Endodermal cell (in vitro differentiated cells): ENCODE results near the gene RAB3B. TPM values are rescaled to one million over a fixed set of nuclear protein-coding genes. Genes with fewer than 3 reads are reported as not detected.
"Not testable (repeated sequence)": the region's sequence is repeated elsewhere in the genome, so short reads cannot be mapped to it uniquely, and the experiment has no call there.

Experiments
- DNase-seq: peaks from one replicate; pipeline ENCODE4 v3.0.0-alpha.2; 2017
- H3K27ac ChIP-seq: 2 replicates; pipeline ENCODE4 v1.5.1; 2013; ENCODE audit warnings: mild to moderate bottlenecking, low read depth, low read length, moderate library complexity
- H3K27me3 ChIP-seq: 2 replicates; pipeline ENCODE4 v1.6.1; 2013; ENCODE audit warnings: mild to moderate bottlenecking, low read length, moderate library complexity; ENCODE audit not compliant: insufficient read depth, control insufficient read depth, poor library complexity, severe bottlenecking
- H3K36me3 ChIP-seq: 2 replicates; pipeline ENCODE4 v1.7.0; 2013; ENCODE audit warnings: mild to moderate bottlenecking, low read length, moderate library complexity; ENCODE audit not compliant: control insufficient read depth, insufficient read depth
- H3K4me1 ChIP-seq: one replicate; pipeline ENCODE4 v1.7.0; 2013; ENCODE audit warnings: low read length; ENCODE audit not compliant: control insufficient read depth, insufficient read depth
- H3K4me3 ChIP-seq: 2 replicates; pipeline ENCODE4 v1.5.1; 2013; ENCODE audit warnings: mild to moderate bottlenecking, low read length, moderate library complexity
- H3K9ac ChIP-seq: 2 replicates; pipeline ENCODE4 v1.6.1; 2013; ENCODE audit warnings: mild to moderate bottlenecking, low read length, moderate library complexity; ENCODE audit not compliant: poor library complexity, severe bottlenecking; ENCODE audit errors: extremely low read depth
- H3K9me3 ChIP-seq: 2 replicates; pipeline ENCODE4 v1.6.1; 2013; ENCODE audit warnings: mild to moderate bottlenecking, low read length, moderate library complexity; ENCODE audit not compliant: control insufficient read depth
- H3K27ac Mint-ChIP-seq: 2 replicates; pipeline ENCODE4 v1.8.0; 2020; ENCODE audit warnings: mixed read lengths
- H3K27me3 Mint-ChIP-seq: 2 replicates; pipeline ENCODE4 v1.8.0; 2021; ENCODE audit warnings: mild to moderate bottlenecking, mixed read lengths; ENCODE audit not compliant: insufficient read depth
- H3K36me3 Mint-ChIP-seq: 2 replicates; pipeline ENCODE4 v1.8.0; 2020; ENCODE audit warnings: low read depth, mixed read lengths
- H3K4me1 Mint-ChIP-seq: 2 replicates; pipeline ENCODE4 v1.8.0; 2020; ENCODE audit warnings: mixed read lengths
- H3K4me3 Mint-ChIP-seq: 2 replicates; pipeline ENCODE4 v1.8.0; 2020; ENCODE audit warnings: mild to moderate bottlenecking, moderate library complexity, mixed read lengths
- H3K9me3 Mint-ChIP-seq: 2 replicates; pipeline ENCODE4 v1.8.0; 2020; ENCODE audit warnings: mild to moderate bottlenecking, mixed read lengths
- CTCF ChIP-seq: fragments of 200-600 bp; sonication (generic); conservative IDR thresholded peaks from 2 replicates; pipeline ENCODE4 v1.5.0; 2021; ENCODE audit warnings: antibody characterized with exemption, mild to moderate bottlenecking
- WGBS, 2 experiments: methylation state at CpG; one replicate each; pipeline versions ENCODE4 v1.1.5 to v1.1.7; 2013; ENCODE audit warnings: missing lambda C conversion rate in 2 of 2, mixed read lengths in 1 of 2; ENCODE audit not compliant: insufficient coverage in 1 of 2, insufficient read length in 1 of 2; 5-methylcytosine and 5-hydroxymethylcytosine counted together
- total RNA-seq, 2 donors: library from RNA; stranded (reverse); fragmentation: NEBNext Ultra II Directional in 1 of 2; extraction: Animal tissue kit (Norgen Biotek cat#: 25700) in 1 of 2; gene quantifications; 2 replicates in 1 of 2; 3 replicates in 1 of 2; pipeline ENCODE4 v1.2.1, GENCODE V29; 2021

The RAB3B gene
- total RNA-seq, 2 donors from 2014 or later, result 58.1 to 66.0 TPM

GRCh38 chr1:52022133-52022532, 31.6 kb upstream of the RAB3B start:
- H3K4me3 ChIP-seq, result no peak overlapping the region
- Mint-ChIP-seq H3K27ac (no peak overlapping the region), H3K9me3 (no peaks in the 10 kb centered on the region), H3K4me1 (peaks cover 26% of the 10 kb centered on the region), H3K36me3 (peaks cover 52% of the 10 kb centered on the region), H3K27me3 (no peaks in the 10 kb centered on the region), H3K4me3 (no peak overlapping the region)
- H3K9me3 ChIP-seq, result no peaks in the 10 kb centered on the region
- no peak overlapping the region for H3K27ac ChIP-seq
- no peak overlapping the region for H3K9ac ChIP-seq
- DNase-seq, result no peak
- TF ChIP-seq CTCF, result no peak
- H3K36me3 ChIP-seq, result peaks cover 43% of the 10 kb centered on the region
- WGBS, 2 experiments, result 82 to 92% methylated on average over 2 of the region's 2 CpGs
- no peaks in the 10 kb centered on the region for H3K4me1 ChIP-seq
- no peaks in the 10 kb centered on the region for H3K27me3 ChIP-seq

GRCh38 chr1:52008071-52008809, 17.7 kb upstream of the RAB3B start:
- WGBS, 2 experiments, result 93 to 97% methylated on average over 3 to 6 of the region's 7 CpGs
- no peak overlapping the region for H3K9ac ChIP-seq
- Mint-ChIP-seq H3K4me3 (no peak overlapping the region), H3K9me3 (no peaks in the 10 kb centered on the region), H3K4me1 (peaks cover 32% of the 10 kb centered on the region), H3K27me3 (no peaks in the 10 kb centered on the region), H3K27ac (peak overlapping the region; percentile 93), H3K36me3 (no peaks in the 10 kb centered on the region)
- H3K27ac ChIP-seq, result no peak overlapping the region
- TF ChIP-seq CTCF, result no peak
- H3K4me1 ChIP-seq, result peaks cover 18% of the 10 kb centered on the region
- no peaks in the 10 kb centered on the region for H3K36me3 ChIP-seq
- H3K27me3 ChIP-seq, result no peaks in the 10 kb centered on the region
- no peak for DNase-seq
- H3K4me3 ChIP-seq, result no peak overlapping the region
- H3K9me3 ChIP-seq, result no peaks in the 10 kb centered on the region

GRCh38 chr1:52007215-52008002, 16.9 kb upstream of the RAB3B start:
- H3K27me3 ChIP-seq, result no peaks in the 10 kb centered on the region
- no peak for TF ChIP-seq CTCF
- H3K4me3 ChIP-seq, result no peak overlapping the region
- no peak overlapping the region for H3K27ac ChIP-seq
- peaks cover 18% of the 10 kb centered on the region for H3K4me1 ChIP-seq
- Mint-ChIP-seq H3K9me3 (no peaks in the 10 kb centered on the region), H3K4me1 (peaks cover 32% of the 10 kb centered on the region), H3K27me3 (no peaks in the 10 kb centered on the region), H3K36me3 (no peaks in the 10 kb centered on the region), H3K4me3 (peak overlapping the region; percentile 34), H3K27ac (peak overlapping the region; percentile 93)
- H3K9ac ChIP-seq, result no peak overlapping the region
- H3K9me3 ChIP-seq, result no peaks in the 10 kb centered on the region
- no peak for DNase-seq
- 81 to 91% methylated on average over 4 to 5 of the region's 5 CpGs for WGBS, 2 experiments
- no peaks in the 10 kb centered on the region for H3K36me3 ChIP-seq

- not testable (repeated sequence) for H3K9me3 Mint-ChIP-seq, H3K4me3 ChIP-seq, H3K27me3 Mint-ChIP-seq, H3K36me3 Mint-ChIP-seq, H3K27ac ChIP-seq, H3K36me3 ChIP-seq, H3K27me3 ChIP-seq, H3K9me3 ChIP-seq
- peak overlapping the region; percentile 97 for H3K27ac Mint-ChIP-seq
- DNase-seq, result peak; percentile 62
- H3K4me3 Mint-ChIP-seq, result peak overlapping the region; percentile 21
- H3K4me1 ChIP-seq, result peaks cover 13% of the 10 kb centered on the region
- H3K4me1 Mint-ChIP-seq, result peaks cover 23% of the 10 kb centered on the region
- H3K9ac ChIP-seq, result peak overlapping the region; percentile 40
- WGBS, 2 experiments, result 40% methylated on average over 3 of the region's 5 CpGs; no CpG with 5 or more reads in 1 of the 2 experiments
Observed at GRCh38 chr1:52006081-52006553, 15.6 kb upstream of the RAB3B start.

GRCh38 chr1:52005548-52005947, 15.0 kb upstream of the RAB3B start:
- H3K27ac ChIP-seq, H3K36me3 ChIP-seq, H3K9me3 Mint-ChIP-seq, DNase-seq, H3K9me3 ChIP-seq, H3K4me3 ChIP-seq, H3K27me3 Mint-ChIP-seq, H3K36me3 Mint-ChIP-seq, H3K27me3 ChIP-seq: not testable (repeated sequence)
- peak overlapping the region; percentile 40 for H3K9ac ChIP-seq
- H3K4me3 Mint-ChIP-seq, result peak overlapping the region; percentile 21
- peak overlapping the region; percentile 97 for H3K27ac Mint-ChIP-seq
- H3K4me1 Mint-ChIP-seq, result peaks cover 22% of the 10 kb centered on the region
- 51 to 52% methylated on average over 2 to 3 of the region's 3 CpGs for WGBS, 2 experiments
- H3K4me1 ChIP-seq, result peaks cover 11% of the 10 kb centered on the region
